HepG2 (cell line): Measurements from ENCODE around the gene GMEB2. TPM values are rescaled to one million over a fixed set of nuclear protein-coding genes. Genes with fewer than 3 reads are reported as not detected.
A peak's percentile ranks its signal among the peaks of the same experiment; 100 is the strongest.

Experiments used
- ARID3A ChIP-seq: IDR thresholded peaks from 2 replicates; pipeline ENCODE4 v1.6.1; 2012; ENCODE audit warnings: low read depth, low read length, improper control_type of control experiment
- DR1 ChIP-seq: sonication (generic); formaldehyde crosslinking; IDR thresholded peaks from 2 replicates; pipeline ENCODE4 v1.8.0; 2021; ENCODE audit warnings: mild to moderate bottlenecking, missing genetic modification reagents, inconsistent platforms
- GMEB1 ChIP-seq: sonication (generic); formaldehyde crosslinking; IDR thresholded peaks from 2 replicates; pipeline ENCODE4 v1.5.1; 2020; ENCODE audit warnings: missing genetic modification reagents, mild to moderate bottlenecking, borderline replicate concordance
- KAT7 ChIP-seq: IDR thresholded peaks from 2 replicates; pipeline ENCODE4 v1.6.1; 2018; ENCODE audit warnings: borderline replicate concordance, missing compliant biosample characterization
- MXD4 ChIP-seq: IDR thresholded peaks from 2 replicates; pipeline ENCODE4 v1.6.1; 2016; ENCODE audit warnings: mild to moderate bottlenecking, missing biosample characterization, missing genetic modification reagents
- NFYC ChIP-seq: IDR thresholded peaks from 2 replicates; pipeline ENCODE4 v1.6.1; 2016; ENCODE audit warnings: missing genetic modification reagents, missing compliant biosample characterization
- NR3C1 ChIP-seq: sonication (generic); formaldehyde crosslinking; IDR thresholded peaks from 2 replicates; pipeline ENCODE4 v1.4.0; 2020; ENCODE audit warnings: missing genetic modification reagents
- SKIL ChIP-seq: sonication (generic); formaldehyde crosslinking; IDR thresholded peaks from 2 replicates; pipeline ENCODE4 v1.8.0; 2022; ENCODE audit warnings: missing genetic modification reagents, mild to moderate bottlenecking, moderate library complexity, borderline replicate concordance
- SNAPC2 ChIP-seq: sonication (generic); formaldehyde crosslinking; IDR thresholded peaks from 2 replicates; pipeline ENCODE4 v1.8.1; 2022; ENCODE audit warnings: mild to moderate bottlenecking, missing genetic modification reagents
- SOX6 ChIP-seq, 2 experiments: fragments of 450-650 bp in 1 of 2; sonication (generic) in 1 of 2; formaldehyde crosslinking in 1 of 2; IDR thresholded peaks; 2 replicates each; pipeline versions ENCODE4 v1.4.0 to v1.6.1; 2017 to 2020; ENCODE audit warnings: antibody characterized with exemption in 1 of 2, mild to moderate bottlenecking in 1 of 2, missing genetic modification reagents in 1 of 2
- TBL1XR1 ChIP-seq: fragments of 150-350 bp; IDR thresholded peaks from 2 replicates; pipeline ENCODE4 v1.6.1; 2014; ENCODE audit warnings: borderline replicate concordance, low read length; ENCODE audit not compliant: partially characterized antibody
- ZBTB4 ChIP-seq: sonication (generic); formaldehyde crosslinking; IDR thresholded peaks from 2 replicates; pipeline ENCODE4 v1.4.0; 2020; ENCODE audit warnings: missing genetic modification reagents, mild to moderate bottlenecking, borderline replicate concordance
- ZFP82 ChIP-seq: sonication (generic); formaldehyde crosslinking; IDR thresholded peaks from 2 replicates; pipeline ENCODE4 v1.5.1; 2020; ENCODE audit warnings: mild to moderate bottlenecking, missing genetic modification reagents, borderline replicate concordance
- ZMAT5 ChIP-seq: sonication (generic); formaldehyde crosslinking; IDR thresholded peaks from 2 replicates; pipeline ENCODE4 v1.5.0; 2020; ENCODE audit warnings: mild to moderate bottlenecking, low read depth, missing genetic modification reagents, borderline replicate concordance
- ZMYM2 ChIP-seq: sonication (generic); formaldehyde crosslinking; IDR thresholded peaks from 2 replicates; pipeline ENCODE4 v1.8.0; 2022; ENCODE audit warnings: mild to moderate bottlenecking, missing genetic modification reagents
- ZNF251 ChIP-seq: sonication (generic); formaldehyde crosslinking; IDR thresholded peaks from 2 replicates; pipeline ENCODE4 v1.9.0; 2021; ENCODE audit warnings: mild to moderate bottlenecking, missing genetic modification reagents
- ZNF468 ChIP-seq: sonication (generic); formaldehyde crosslinking; IDR thresholded peaks from 2 replicates; pipeline ENCODE4 v1.8.0; 2022; ENCODE audit warnings: mild to moderate bottlenecking, moderate library complexity, missing genetic modification reagents
- ZNF550 ChIP-seq: sonication (generic); formaldehyde crosslinking; IDR thresholded peaks from 2 replicates; pipeline ENCODE4 v1.4.0; 2020; ENCODE audit warnings: mild to moderate bottlenecking, missing genetic modification reagents, borderline replicate concordance
- ZSCAN21 ChIP-seq: sonication (generic); formaldehyde crosslinking; IDR thresholded peaks from 2 replicates; pipeline ENCODE4 v1.8.0; 2022; ENCODE audit warnings: mild to moderate bottlenecking, missing genetic modification reagents, moderate library complexity, borderline replicate concordance
- polyA plus RNA-seq, 8 experiments: library from polyadenylated mRNA; depleted of rRNA in 3 of 8; stranded (reverse) in 7 of 8; unstranded in 1 of 8; fragments of >200 nt; fragmentation: Illumina TruSeq in 4 of 8; extraction: Trizol in 4 of 8; gene quantifications; 2 replicates each; pipeline versions ENCODE4 v1.2.1 to v1.2.3, GENCODE V29; 2011 to 2016; ENCODE audit warnings: low read depth in 4 of 8, missing spikeins in 1 of 8, mixed read lengths in 1 of 8; ENCODE audit not compliant: insufficient read depth in 1 of 8
- total RNA-seq, 5 experiments: library from RNA; depleted of rRNA; stranded (reverse); fragments of >200 nt; fragmentation: Illumina TruSeq; extraction: Trizol; gene quantifications; 2 replicates each; pipeline ENCODE4 v1.2.3, GENCODE V29; 2016; ENCODE audit warnings: low read depth in 1 of 5

Gene GMEB2
- total and polyA plus RNA-seq, 2 of the 13 experiments (the other 11 are each of a cell fraction or from before 2014, with no cell fraction given) = 10.6 to 12.4 TPM

GRCh38 chr20:63627129-63627750 lies 339 bp upstream of the GMEB2 start (continued):
- TF ChIP-seq ZBTB4 = peak; percentile 85
- TF ChIP-seq SOX6 (IDR thresholded peaks at IDR 0.05) = no peak
- peak; percentile 59 for TF ChIP-seq SOX6 (CRISPR knock-in tag; IDR thresholded peaks at IDR 0.05)
- TF ChIP-seq TBL1XR1 = peak; percentile 21
- TF ChIP-seq MXD4 (CRISPR knock-in tag) = peak; percentile 95
- peak; percentile 88; the same call in 1 of the 2 replicates for TF ChIP-seq ZSCAN21
- no peak for TF ChIP-seq NR3C1 (CRISPR knock-in tag)
- TF ChIP-seq ZNF550 = peak; percentile 50; the same call in 1 of the 2 replicates
- TF ChIP-seq ZMAT5 (CRISPR knock-in tag) = no peak
- peak; percentile 96 for TF ChIP-seq GMEB1 (CRISPR knock-in tag)
- peak; percentile 40; the same call in 1 of the 2 replicates for TF ChIP-seq DR1 (CRISPR knock-in tag)
- peak; percentile 58; the same call in 1 of the 2 replicates for TF ChIP-seq SKIL (CRISPR knock-in tag)
- TF ChIP-seq ZNF251 (CRISPR knock-in tag) = peak; percentile 93; the same call in 1 of the 2 replicates
- peak; percentile 96 for TF ChIP-seq SNAPC2 (CRISPR knock-in tag)
- peak; percentile 88; the same call in 1 of the 2 replicates for TF ChIP-seq ZNF468 (CRISPR knock-in tag)
- 0 out of 2 replicates have a peak, but pooled peaks have one; percentile 17 for TF ChIP-seq ARID3A
- TF ChIP-seq ZMYM2 (CRISPR knock-in tag) = no peak
- TF ChIP-seq NFYC (CRISPR knock-in tag) = 0 out of 2 replicates have a peak, but pooled peaks have one; percentile 11
- peak; percentile 94 for TF ChIP-seq KAT7 (CRISPR knock-in tag)
- TF ChIP-seq ZFP82 (CRISPR knock-in tag) = no peak
